IMR-90 (cell line): ENCODE measurements around the gene EPAS1. TPM values are rescaled to one million over a fixed set of nuclear protein-coding genes. Genes with fewer than 3 reads are reported as not detected.

ENCODE experiments used
- ATAC-seq: fragments of 200-7000 bp; cut with Tn5 transposase; 2 replicates; pipeline ENCODE4 v1.9.1; 2020; ENCODE audit warnings: low read depth, mild to moderate bottlenecking, moderate library complexity
- BruUV-seq: library from RNA; stranded (reverse); fragments of 400-500 nt; replicated peaks from 2 replicates; lab custom pipeline; 2021; lab: Mats Ljungman, UMichigan
- CTCF ChIA-PET: fragments of 300-600 bp; formaldehyde crosslinking; extraction: SDS; loops from one replicate; lab custom pipeline; 2021; ENCODE audit warnings: antibody characterized with exemption; lab: Yijun Ruan, JAX
- POLR2A ChIA-PET: fragments of 300-600 bp; sonication (Branson Sonifier 250); formaldehyde crosslinking; loops from one replicate; lab custom pipeline; 2022; ENCODE audit warnings: antibody characterized with exemption; ENCODE audit not compliant: unreplicated experiment; lab: Charles Lee
- DNase-seq: peaks from one replicate; pipeline ENCODE4 v3.0.0; 2013
- H2AFZ ChIP-seq: replicated peaks from 2 replicates; pipeline ENCODE3; 2013; ENCODE audit warnings: low read length, mild to moderate bottlenecking; ENCODE audit not compliant: poor library complexity
- H2AK5ac ChIP-seq: 2 replicates; pipeline ENCODE4 v1.6.1; 2013; ENCODE audit warnings: low read depth, low read length, inconsistent platforms
- H2AK9ac ChIP-seq: replicated peaks from 2 replicates; pipeline ENCODE3; 2013; ENCODE audit warnings: mild to moderate bottlenecking, low read depth, low read length, moderate library complexity; ENCODE audit not compliant: poor library complexity
- H2BK120ac ChIP-seq: 2 replicates; pipeline ENCODE4 v1.6.1; 2013; ENCODE audit warnings: low read depth, low read length, inconsistent platforms
- H2BK15ac ChIP-seq: 3 replicates; pipeline ENCODE4 v1.6.1; 2013; ENCODE audit warnings: low read depth, low read length, inconsistent platforms
- H2BK20ac ChIP-seq: 2 replicates; pipeline ENCODE4 v1.6.1; 2013; ENCODE audit warnings: low read depth, mild to moderate bottlenecking, inconsistent platforms, low read length, moderate library complexity
- H2BK5ac ChIP-seq: 2 replicates; pipeline ENCODE4 v1.6.1; 2013; ENCODE audit warnings: mild to moderate bottlenecking, low read depth, low read length, inconsistent platforms; ENCODE audit not compliant: poor library complexity, severe bottlenecking
- H3K14ac ChIP-seq: replicated peaks from 2 replicates; pipeline ENCODE4 v1.6.1; 2013; ENCODE audit warnings: low read depth, low read length, inconsistent platforms
- H3K18ac ChIP-seq: 2 replicates; pipeline ENCODE4 v1.6.1; 2013; ENCODE audit warnings: low read depth, low read length, control low read depth
- H3K23ac ChIP-seq: 2 replicates; pipeline ENCODE4 v1.6.1; 2013; ENCODE audit warnings: low read depth, low read length, inconsistent platforms
- H3K27ac ChIP-seq: 2 replicates; pipeline ENCODE4 v1.5.1; 2013; ENCODE audit warnings: mild to moderate bottlenecking, control low read depth, low read length; ENCODE audit not compliant: insufficient read depth
- H3K27me3 ChIP-seq: 2 replicates; pipeline ENCODE4 v1.6.1; 2013; ENCODE audit warnings: low read length; ENCODE audit not compliant: control insufficient read depth, insufficient read depth
- H3K36me3 ChIP-seq: 2 replicates; pipeline ENCODE4 v1.6.1; 2013; ENCODE audit warnings: low read length, mixed read lengths; ENCODE audit not compliant: control insufficient read depth, insufficient read depth
- H3K4ac ChIP-seq: 2 replicates; pipeline ENCODE4 v1.6.1; 2013; ENCODE audit warnings: low read depth, low read length, inconsistent platforms
- H3K4me1 ChIP-seq: 2 replicates; pipeline ENCODE4 v1.6.1; 2013; ENCODE audit warnings: low read length, mixed read lengths; ENCODE audit not compliant: control insufficient read depth, insufficient read depth
- H3K4me2 ChIP-seq: 2 replicates; pipeline ENCODE4 v1.6.1; 2013; ENCODE audit warnings: low read depth, mild to moderate bottlenecking, control low read depth, low read length, moderate library complexity
- H3K4me3 ChIP-seq: 2 replicates; pipeline ENCODE4 v1.5.1; 2013; ENCODE audit warnings: low read depth, mild to moderate bottlenecking, control low read depth, low read length, moderate library complexity; ENCODE audit not compliant: insufficient read depth
- H3K56ac ChIP-seq: 2 replicates; pipeline ENCODE4 v1.6.1; 2013; ENCODE audit warnings: low read length, inconsistent platforms; ENCODE audit not compliant: insufficient read depth; ENCODE audit errors: extremely low read depth
- H3K79me1 ChIP-seq, 2 experiments: 2 replicates each; pipeline ENCODE4 v1.6.1; 2013; ENCODE audit warnings: low read length in 2 of 2, inconsistent platforms in 1 of 2, low read depth in 1 of 2
- H3K9ac ChIP-seq: 2 replicates; pipeline ENCODE4 v1.6.1; 2013; ENCODE audit warnings: low read depth, low read length, control low read depth
- H3K9me1 ChIP-seq: 2 replicates; pipeline ENCODE4 v1.6.1; 2013; ENCODE audit warnings: low read length, inconsistent platforms; ENCODE audit not compliant: insufficient read depth
- H3K9me3 ChIP-seq: 2 replicates; pipeline ENCODE4 v1.6.1; 2013; ENCODE audit warnings: low read length; ENCODE audit not compliant: control insufficient read depth, insufficient read depth
- H4K20me1 ChIP-seq: 2 replicates; pipeline ENCODE4 v1.6.1; 2013; ENCODE audit warnings: low read length, inconsistent platforms; ENCODE audit not compliant: insufficient read depth
- H4K5ac ChIP-seq: 2 replicates; pipeline ENCODE4 v1.6.1; 2013; ENCODE audit warnings: mild to moderate bottlenecking, low read depth, low read length, control low read depth
- H4K8ac ChIP-seq, 2 experiments: 2 replicates each; pipeline ENCODE4 v1.6.1; 2013; ENCODE audit warnings: low read depth in 2 of 2, low read length in 2 of 2, control low read depth in 1 of 2, inconsistent platforms in 1 of 2
- H4K91ac ChIP-seq: 2 replicates; pipeline ENCODE4 v1.6.1; 2013; ENCODE audit warnings: low read depth, low read length, inconsistent platforms; ENCODE audit not compliant: insufficient read depth
- CEBPB ChIP-seq: IDR thresholded peaks from 2 replicates; pipeline ENCODE4 v1.6.1; 2012; ENCODE audit warnings: low read depth, low read length, improper control_type of control experiment
- MAZ ChIP-seq: IDR thresholded peaks from 2 replicates; pipeline ENCODE4 v1.6.1; 2012; ENCODE audit warnings: low read depth, mild to moderate bottlenecking, low read length, improper control_type of control experiment, moderate library complexity, borderline replicate concordance
- MXI1 ChIP-seq: IDR thresholded peaks from 2 replicates; pipeline ENCODE4 v1.6.1; 2012; ENCODE audit warnings: low read depth, mild to moderate bottlenecking, low read length, moderate library complexity, borderline replicate concordance
- NFE2L2 ChIP-seq: fragments of 150-350 bp; IDR thresholded peaks from 2 replicates; pipeline ENCODE4 v1.6.1; 2016; ENCODE audit warnings: low read depth, mild to moderate bottlenecking, low read length
- RAD21 ChIP-seq: IDR thresholded peaks from 2 replicates; pipeline ENCODE4 v1.6.1; 2012; ENCODE audit warnings: low read length, improper control_type of control experiment
- RCOR1 ChIP-seq: IDR thresholded peaks from 2 replicates; pipeline ENCODE4 v1.6.1; 2012; ENCODE audit warnings: mild to moderate bottlenecking, low read length, improper control_type of control experiment; ENCODE audit not compliant: insufficient replicate concordance
- WGBS, 2 experiments: methylation state at CpG; one replicate each; pipeline versions ENCODE4 v1.1.5 to v1.1.7; 2013; ENCODE audit warnings: missing lambda C conversion rate in 2 of 2; ENCODE audit not compliant: insufficient read length in 1 of 2; ENCODE audit errors: extremely low coverage in 2 of 2; 5-methylcytosine and 5-hydroxymethylcytosine counted together
- dilution Hi-C: fragments of 300-500 bp; cut with HindIII; formaldehyde crosslinking; loops from one replicate; pipeline ENCODE4 v1.14.3; 2018; ENCODE audit warnings: low sequenced_read_pairs; ENCODE audit not compliant: unreplicated experiment
- in situ Hi-C: fragments of 300-500 bp; cut with MboI; formaldehyde crosslinking; loops from 3 replicates; pipeline ENCODE4 v1.14.3; 2019; ENCODE audit warnings: low sequenced_read_pairs, inconsistent platforms, mixed read lengths
- intact Hi-C: fragments of 100-400 bp; cut with micrococcal nuclease; formaldehyde crosslinking; loops from 2 replicates; pipeline ENCODE4 v1.10.0; 2022
- polyA plus RNA-seq, 3 experiments: library from polyadenylated mRNA; depleted of rRNA; stranded (reverse); fragments of >200 nt; gene quantifications; 2 replicates each; pipeline ENCODE4 v1.2.3, GENCODE V29; 2012; ENCODE audit warnings: low replicate concordance in 1 of 3
- total RNA-seq: library from RNA; depleted of rRNA; stranded (reverse); fragments of >200 nt; gene quantifications from 2 replicates; pipeline ENCODE4 v1.2.3, GENCODE V29; 2012
- TF ChIP-seq, protein P1 (sequence below): fragments of 150-350 bp; IDR thresholded peaks from 2 replicates; pipeline ENCODE4 v1.6.1; 2016; ENCODE audit warnings: low read depth, mild to moderate bottlenecking, low read length, moderate library complexity, borderline replicate concordance

Gene EPAS1
- total and polyA plus RNA-seq, 2 of the 4 experiments (the other 2 are of a cell fraction): 40.7 to 120 TPM

DNA sequence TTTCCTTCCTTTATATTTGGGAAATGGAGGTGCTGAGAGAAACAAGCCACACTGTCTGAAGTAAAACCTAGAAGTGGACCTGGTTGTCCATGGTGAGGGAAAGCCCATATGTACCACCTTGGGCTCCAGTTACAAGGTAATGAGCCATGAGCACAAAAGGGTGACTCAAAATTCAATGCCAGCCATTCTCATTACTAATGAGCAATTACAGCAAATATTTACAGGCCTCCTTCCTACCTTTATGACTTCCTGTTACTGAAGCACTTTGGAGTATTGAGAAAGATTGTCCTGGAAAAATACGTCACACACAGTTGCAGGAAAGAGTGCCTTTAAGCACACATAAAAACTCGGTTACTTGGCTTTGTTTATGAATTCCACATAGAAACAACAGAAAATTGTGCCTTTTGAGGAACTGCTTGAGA lies 9.1 kb downstream of the EPAS1 start:
- no peak overlapping the region for H3K4ac ChIP-seq
- H3K14ac ChIP-seq: 0 out of 2 replicates have a peak overlapping the region, but pooled peaks have one; percentile 33
- H3K56ac ChIP-seq: no peak overlapping the region
- H3K4me2 ChIP-seq: peak overlapping the region; percentile 8; the same call in 1 of the 2 replicates
- ChIA-PET CTCF (no interaction called here), POLR2A (no interaction called here)
- no peak overlapping the region for H2AFZ ChIP-seq
- DNase-seq (peak; percentile 37), ATAC-seq (no peak)
- no peak overlapping the region for H3K9ac ChIP-seq
- no peak overlapping the region for H4K5ac ChIP-seq
- H2AK5ac ChIP-seq: no peak overlapping the region; the same call in 1 of the 2 replicates
- peaks cover 26% of the 10 kb centered on the region for H3K4me1 ChIP-seq
- in situ Hi-C loops (loop anchor here (5.0 to 25.0 kb wide), 2 partner anchors 56 to 669 kb away; no protein-coding TSS in a partner anchor), dilution Hi-C loops (no loop called here), intact Hi-C loops (no loop called here)
- H2BK120ac ChIP-seq: 0 out of 2 replicates have a peak overlapping the region, but pooled peaks have one; percentile 26
- no peaks in the 10 kb centered on the region for H3K27me3 ChIP-seq
- H3K23ac ChIP-seq: no peak overlapping the region
- no peak overlapping the region for H2BK5ac ChIP-seq
- peaks cover 19 to 88% of the 10 kb centered on the region in 2 experiments for H3K79me1 ChIP-seq
- no peak overlapping the region for H3K18ac ChIP-seq
- no TSS peak for BruUV-seq
- peaks cover 41% of the 10 kb centered on the region for H3K9me1 ChIP-seq
- TF ChIP-seq, protein P1, sequence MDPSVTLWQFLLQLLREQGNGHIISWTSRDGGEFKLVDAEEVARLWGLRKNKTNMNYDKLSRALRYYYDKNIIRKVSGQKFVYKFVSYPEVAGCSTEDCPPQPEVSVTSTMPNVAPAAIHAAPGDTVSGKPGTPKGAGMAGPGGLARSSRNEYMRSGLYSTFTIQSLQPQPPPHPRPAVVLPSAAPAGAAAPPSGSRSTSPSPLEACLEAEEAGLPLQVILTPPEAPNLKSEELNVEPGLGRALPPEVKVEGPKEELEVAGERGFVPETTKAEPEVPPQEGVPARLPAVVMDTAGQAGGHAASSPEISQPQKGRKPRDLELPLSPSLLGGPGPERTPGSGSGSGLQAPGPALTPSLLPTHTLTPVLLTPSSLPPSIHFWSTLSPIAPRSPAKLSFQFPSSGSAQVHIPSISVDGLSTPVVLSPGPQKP: no peak
- TF ChIP-seq MXI1 (no peak), MAZ (no peak), RAD21 (no peak), NFE2L2 (no peak), RCOR1 (no peak), CEBPB (0 out of 2 replicates have a peak, but pooled peaks have one; percentile 7)
- no peaks in the 10 kb centered on the region for H3K9me3 ChIP-seq
- no peak overlapping the region for H3K27ac ChIP-seq
- no peak overlapping the region; a peak in 1 of 4 replicates for H4K8ac ChIP-seq
- WGBS, 2 experiments: no CpG with 5 or more reads among the region's 2 CpGs
- no peak overlapping the region for H2BK15ac ChIP-seq
- no peak overlapping the region for H3K4me3 ChIP-seq
- peaks cover 18% of the 10 kb centered on the region for H3K36me3 ChIP-seq
- H4K91ac ChIP-seq: no peak overlapping the region
- H4K20me1 ChIP-seq: peaks cover 99% of the 10 kb centered on the region
- no peak overlapping the region for H2BK20ac ChIP-seq
- no peak overlapping the region for H2AK9ac ChIP-seq
